Upper lobe of left lung (tissue), 4 donors: ENCODE data around the gene CLDN6.

Experiments
- CTCF ChIP-seq, 6 experiments: fragments of 450-650 bp in 4 of 6; fragments of 200-600 bp in 2 of 6; sonication (generic) in 2 of 6; IDR thresholded peaks; one replicate each; pipeline ENCODE4 v1.5.1; 2016 to 2019; ENCODE audit warnings: antibody characterized with exemption in 6 of 6
- EP300 ChIP-seq, 4 donors: sonication (generic); formaldehyde crosslinking; IDR thresholded peaks; one replicate each; pipeline ENCODE4 v1.5.1; 2017; ENCODE audit warnings: antibody characterized with exemption in 4 of 4, control low read depth in 2 of 4
- POLR2A ChIP-seq, 4 donors: fragments of 450-650 bp; IDR thresholded peaks; one replicate each; pipeline ENCODE4 v1.5.1; 2016 to 2017; ENCODE audit warnings: antibody characterized with exemption in 4 of 4, mild to moderate bottlenecking in 2 of 4
- POLR2AphosphoS5 ChIP-seq, 2 donors: sonication (generic); formaldehyde crosslinking; IDR thresholded peaks; one replicate each; pipeline ENCODE4 v1.5.1; 2017; ENCODE audit warnings: antibody characterized with exemption in 2 of 2

DNA sequence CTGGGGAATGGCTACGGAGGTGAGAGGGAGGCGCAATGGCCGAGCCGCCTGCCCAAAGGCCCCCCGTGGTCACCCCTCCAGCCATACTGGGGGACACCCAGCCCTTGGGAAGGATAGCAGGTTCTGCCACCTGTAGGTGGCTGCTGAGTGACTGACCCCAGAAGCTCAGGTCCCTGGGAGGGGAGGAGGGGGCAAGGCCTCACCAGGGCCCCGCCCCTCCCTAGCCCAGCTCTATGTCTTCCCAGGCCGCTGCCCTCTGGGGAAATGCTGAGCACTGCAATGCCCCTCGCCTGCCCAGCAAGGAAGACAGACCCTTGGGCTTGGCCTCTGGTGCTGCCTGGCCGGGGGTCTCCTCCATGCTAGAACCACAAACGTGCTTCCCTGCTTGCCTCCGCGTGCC, 16.7 kb downstream of the CLDN6 start:
- TF ChIP-seq CTCF (IDR thresholded peaks at IDR 0.05) (no peak), POLR2A (IDR thresholded peaks at IDR 0.05) (no peak), POLR2AphosphoS5 (IDR thresholded peaks at IDR 0.05) (no peak), EP300 (IDR thresholded peaks at IDR 0.05) (no peak)
